ENCODE results near the gene IRF4.

IRF4 gene

GRCh38 chr6:352896-353470, 38.6 kb upstream of the IRF4 start:
- TF ChIP-seq POLR2A (IDR thresholded peaks at IDR 0.05; ENCODE audit: extremely low read depth, insufficient read length) = no peak
- peak; percentile 90 for DNase-seq (ENCODE audit: low read depth)
- no peak overlapping the region for H3K4me3 ChIP-seq (ENCODE audit: low read depth, low read length)

GRCh38 chr6:353642-354614, 37.6 kb upstream of the IRF4 start:
- no peak overlapping the region for H3K4me3 ChIP-seq (ENCODE audit: low read depth, low read length)
- TF ChIP-seq, protein P1, sequence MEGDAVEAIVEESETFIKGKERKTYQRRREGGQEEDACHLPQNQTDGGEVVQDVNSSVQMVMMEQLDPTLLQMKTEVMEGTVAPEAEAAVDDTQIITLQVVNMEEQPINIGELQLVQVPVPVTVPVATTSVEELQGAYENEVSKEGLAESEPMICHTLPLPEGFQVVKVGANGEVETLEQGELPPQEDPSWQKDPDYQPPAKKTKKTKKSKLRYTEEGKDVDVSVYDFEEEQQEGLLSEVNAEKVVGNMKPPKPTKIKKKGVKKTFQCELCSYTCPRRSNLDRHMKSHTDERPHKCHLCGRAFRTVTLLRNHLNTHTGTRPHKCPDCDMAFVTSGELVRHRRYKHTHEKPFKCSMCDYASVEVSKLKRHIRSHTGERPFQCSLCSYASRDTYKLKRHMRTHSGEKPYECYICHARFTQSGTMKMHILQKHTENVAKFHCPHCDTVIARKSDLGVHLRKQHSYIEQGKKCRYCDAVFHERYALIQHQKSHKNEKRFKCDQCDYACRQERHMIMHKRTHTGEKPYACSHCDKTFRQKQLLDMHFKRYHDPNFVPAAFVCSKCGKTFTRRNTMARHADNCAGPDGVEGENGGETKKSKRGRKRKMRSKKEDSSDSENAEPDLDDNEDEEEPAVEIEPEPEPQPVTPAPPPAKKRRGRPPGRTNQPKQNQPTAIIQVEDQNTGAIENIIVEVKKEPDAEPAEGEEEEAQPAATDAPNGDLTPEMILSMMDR (IDR thresholded peaks at IDR 0.05; ENCODE audit: low read depth, low read length) = no peak
- TF ChIP-seq MYC (IDR thresholded peaks at IDR 0.05; ENCODE audit: low read depth, low read length) (no peak), POLR2A (IDR thresholded peaks at IDR 0.05; ENCODE audit: extremely low read depth, insufficient read length) (no peak)
- TF ChIP-seq, protein P2, sequence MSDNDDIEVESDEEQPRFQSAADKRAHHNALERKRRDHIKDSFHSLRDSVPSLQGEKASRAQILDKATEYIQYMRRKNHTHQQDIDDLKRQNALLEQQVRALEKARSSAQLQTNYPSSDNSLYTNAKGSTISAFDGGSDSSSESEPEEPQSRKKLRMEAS (IDR thresholded peaks at IDR 0.05; ENCODE audit: low read depth, low read length) = no peak
- peak; percentile 39 for DNase-seq (ENCODE audit: low read depth)

- TF ChIP-seq MYC (IDR thresholded peaks at IDR 0.05; ENCODE audit: low read depth, low read length) = no peak
- TF ChIP-seq, protein P2 (IDR thresholded peaks at IDR 0.05; ENCODE audit: low read depth, low read length) = no peak
- TF ChIP-seq, protein P1 (IDR thresholded peaks at IDR 0.05; ENCODE audit: low read depth, low read length) = no peak
- no peak for TF ChIP-seq POLR2A (IDR thresholded peaks at IDR 0.05; ENCODE audit: extremely low read depth, insufficient read length)
- no peak overlapping the region for H3K4me3 ChIP-seq (ENCODE audit: low read depth, low read length)
- DNase-seq (ENCODE audit: low read depth) = no peak
Measured at GRCh38 chr6:354631-355280, 36.8 kb upstream of the IRF4 start.

- TF ChIP-seq, protein P2 (IDR thresholded peaks at IDR 0.05; ENCODE audit: low read depth, low read length) = no peak
- TF ChIP-seq POLR2A (IDR thresholded peaks at IDR 0.05; ENCODE audit: extremely low read depth, insufficient read length) (no peak), MYC (IDR thresholded peaks at IDR 0.05; ENCODE audit: low read depth, low read length) (no peak)
- TF ChIP-seq, protein P1 (IDR thresholded peaks at IDR 0.05; ENCODE audit: low read depth, low read length) = no peak
- DNase-seq (ENCODE audit: low read depth) = no peak
- no peak overlapping the region for H3K4me3 ChIP-seq (ENCODE audit: low read depth, low read length)
Measured at GRCh38 chr6:355373-356208, 36.0 kb upstream of the IRF4 start.

DNA sequence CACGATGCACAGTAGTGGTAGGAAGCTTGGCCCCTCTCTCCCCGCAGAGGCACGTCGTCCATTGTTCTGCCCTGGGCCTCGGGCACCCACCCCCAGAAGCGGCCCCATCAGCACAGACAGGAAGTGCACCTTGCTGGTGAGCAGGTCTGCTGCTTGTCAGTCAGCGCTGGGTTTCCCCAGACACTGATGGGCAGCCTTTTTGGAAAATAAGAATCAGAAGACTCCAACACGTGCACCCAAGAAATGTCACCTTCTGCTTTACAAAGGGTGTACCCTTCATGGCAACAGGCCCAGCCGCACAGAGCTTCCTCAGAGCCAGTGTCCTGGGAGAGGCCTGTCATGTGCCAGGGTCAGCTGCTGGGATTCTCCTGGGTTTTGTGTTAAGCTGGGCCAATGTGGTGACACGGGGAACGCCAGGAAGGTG, 34.7 kb upstream of the IRF4 start:
- TF ChIP-seq POLR2A (IDR thresholded peaks at IDR 0.05; ENCODE audit: extremely low read depth, insufficient read length) (no peak), MYC (IDR thresholded peaks at IDR 0.05; ENCODE audit: low read depth, low read length) (no peak)
- TF ChIP-seq, protein P2 (IDR thresholded peaks at IDR 0.05; ENCODE audit: low read depth, low read length) = no peak
- TF ChIP-seq, protein P1 (IDR thresholded peaks at IDR 0.05; ENCODE audit: low read depth, low read length) = no peak
- no peak for DNase-seq (ENCODE audit: low read depth)
- no peak overlapping the region for H3K4me3 ChIP-seq (ENCODE audit: low read depth, low read length)

All from NB4 (cell line).